IMR-90 (cell line): ENCODE data around the gene AJAP1. TPM values are rescaled to one million over a fixed set of nuclear protein-coding genes. Genes with fewer than 3 reads are reported as not detected.

ENCODE experiments used
- ATAC-seq: fragments of 200-7000 bp; cut with Tn5 transposase; 2 replicates; pipeline ENCODE4 v1.9.1; 2020; ENCODE audit warnings: low read depth, mild to moderate bottlenecking, moderate library complexity
- BruUV-seq: library from RNA; stranded (reverse); fragments of 400-500 nt; replicated peaks from 2 replicates; lab custom pipeline; 2021; lab: Mats Ljungman, UMichigan
- CTCF ChIA-PET: fragments of 300-600 bp; formaldehyde crosslinking; extraction: SDS; loops from one replicate; lab custom pipeline; 2021; ENCODE audit warnings: antibody characterized with exemption; lab: Yijun Ruan, JAX
- POLR2A ChIA-PET: fragments of 300-600 bp; sonication (Branson Sonifier 250); formaldehyde crosslinking; loops from one replicate; lab custom pipeline; 2022; ENCODE audit warnings: antibody characterized with exemption; ENCODE audit not compliant: unreplicated experiment; lab: Charles Lee
- DNase-seq: peaks from one replicate; pipeline ENCODE4 v3.0.0; 2013
- H2AFZ ChIP-seq: replicated peaks from 2 replicates; pipeline ENCODE3; 2013; ENCODE audit warnings: low read length, mild to moderate bottlenecking; ENCODE audit not compliant: poor library complexity
- H2AK5ac ChIP-seq: 2 replicates; pipeline ENCODE4 v1.6.1; 2013; ENCODE audit warnings: low read depth, low read length, inconsistent platforms
- H2AK9ac ChIP-seq: replicated peaks from 2 replicates; pipeline ENCODE3; 2013; ENCODE audit warnings: mild to moderate bottlenecking, low read depth, low read length, moderate library complexity; ENCODE audit not compliant: poor library complexity
- H2BK120ac ChIP-seq: 2 replicates; pipeline ENCODE4 v1.6.1; 2013; ENCODE audit warnings: low read depth, low read length, inconsistent platforms
- H2BK15ac ChIP-seq: 3 replicates; pipeline ENCODE4 v1.6.1; 2013; ENCODE audit warnings: low read depth, low read length, inconsistent platforms
- H2BK20ac ChIP-seq: 2 replicates; pipeline ENCODE4 v1.6.1; 2013; ENCODE audit warnings: low read depth, mild to moderate bottlenecking, inconsistent platforms, low read length, moderate library complexity
- H2BK5ac ChIP-seq: 2 replicates; pipeline ENCODE4 v1.6.1; 2013; ENCODE audit warnings: mild to moderate bottlenecking, low read depth, low read length, inconsistent platforms; ENCODE audit not compliant: poor library complexity, severe bottlenecking
- H3K14ac ChIP-seq: replicated peaks from 2 replicates; pipeline ENCODE4 v1.6.1; 2013; ENCODE audit warnings: low read depth, low read length, inconsistent platforms
- H3K18ac ChIP-seq: 2 replicates; pipeline ENCODE4 v1.6.1; 2013; ENCODE audit warnings: low read depth, low read length, control low read depth
- H3K23ac ChIP-seq: 2 replicates; pipeline ENCODE4 v1.6.1; 2013; ENCODE audit warnings: low read depth, low read length, inconsistent platforms
- H3K27ac ChIP-seq: 2 replicates; pipeline ENCODE4 v1.5.1; 2013; ENCODE audit warnings: mild to moderate bottlenecking, control low read depth, low read length; ENCODE audit not compliant: insufficient read depth
- H3K27me3 ChIP-seq: 2 replicates; pipeline ENCODE4 v1.6.1; 2013; ENCODE audit warnings: low read length; ENCODE audit not compliant: control insufficient read depth, insufficient read depth
- H3K36me3 ChIP-seq: 2 replicates; pipeline ENCODE4 v1.6.1; 2013; ENCODE audit warnings: low read length, mixed read lengths; ENCODE audit not compliant: control insufficient read depth, insufficient read depth
- H3K4ac ChIP-seq: 2 replicates; pipeline ENCODE4 v1.6.1; 2013; ENCODE audit warnings: low read depth, low read length, inconsistent platforms
- H3K4me1 ChIP-seq: 2 replicates; pipeline ENCODE4 v1.6.1; 2013; ENCODE audit warnings: low read length, mixed read lengths; ENCODE audit not compliant: control insufficient read depth, insufficient read depth
- H3K4me2 ChIP-seq: 2 replicates; pipeline ENCODE4 v1.6.1; 2013; ENCODE audit warnings: low read depth, mild to moderate bottlenecking, control low read depth, low read length, moderate library complexity
- H3K4me3 ChIP-seq: 2 replicates; pipeline ENCODE4 v1.5.1; 2013; ENCODE audit warnings: low read depth, mild to moderate bottlenecking, control low read depth, low read length, moderate library complexity; ENCODE audit not compliant: insufficient read depth
- H3K56ac ChIP-seq: 2 replicates; pipeline ENCODE4 v1.6.1; 2013; ENCODE audit warnings: low read length, inconsistent platforms; ENCODE audit not compliant: insufficient read depth; ENCODE audit errors: extremely low read depth
- H3K79me1 ChIP-seq, 2 experiments: 2 replicates each; pipeline ENCODE4 v1.6.1; 2013; ENCODE audit warnings: low read length in 2 of 2, inconsistent platforms in 1 of 2, low read depth in 1 of 2
- H3K9ac ChIP-seq: 2 replicates; pipeline ENCODE4 v1.6.1; 2013; ENCODE audit warnings: low read depth, low read length, control low read depth
- H3K9me1 ChIP-seq: 2 replicates; pipeline ENCODE4 v1.6.1; 2013; ENCODE audit warnings: low read length, inconsistent platforms; ENCODE audit not compliant: insufficient read depth
- H3K9me3 ChIP-seq: 2 replicates; pipeline ENCODE4 v1.6.1; 2013; ENCODE audit warnings: low read length; ENCODE audit not compliant: control insufficient read depth, insufficient read depth
- H4K20me1 ChIP-seq: 2 replicates; pipeline ENCODE4 v1.6.1; 2013; ENCODE audit warnings: low read length, inconsistent platforms; ENCODE audit not compliant: insufficient read depth
- H4K5ac ChIP-seq: 2 replicates; pipeline ENCODE4 v1.6.1; 2013; ENCODE audit warnings: mild to moderate bottlenecking, low read depth, low read length, control low read depth
- H4K8ac ChIP-seq, 2 experiments: 2 replicates each; pipeline ENCODE4 v1.6.1; 2013; ENCODE audit warnings: low read depth in 2 of 2, low read length in 2 of 2, control low read depth in 1 of 2, inconsistent platforms in 1 of 2
- H4K91ac ChIP-seq: 2 replicates; pipeline ENCODE4 v1.6.1; 2013; ENCODE audit warnings: low read depth, low read length, inconsistent platforms; ENCODE audit not compliant: insufficient read depth
- CEBPB ChIP-seq: IDR thresholded peaks from 2 replicates; pipeline ENCODE4 v1.6.1; 2012; ENCODE audit warnings: low read depth, low read length, improper control_type of control experiment
- POLR2A ChIP-seq: IDR thresholded peaks from 2 replicates; pipeline ENCODE4 v1.6.1; 2012; ENCODE audit warnings: mild to moderate bottlenecking, low read depth, low read length
- RCOR1 ChIP-seq: IDR thresholded peaks from 2 replicates; pipeline ENCODE4 v1.6.1; 2012; ENCODE audit warnings: mild to moderate bottlenecking, low read length, improper control_type of control experiment; ENCODE audit not compliant: insufficient replicate concordance
- SMC3 ChIP-seq: fragments of 150-350 bp; IDR thresholded peaks from 2 replicates; pipeline ENCODE4 v1.6.1; 2016; ENCODE audit warnings: low read depth, mild to moderate bottlenecking, antibody characterized with exemption, low read length, moderate library complexity
- WGBS, 2 experiments: methylation state at CpG; one replicate each; pipeline versions ENCODE4 v1.1.5 to v1.1.7; 2013; ENCODE audit warnings: missing lambda C conversion rate in 2 of 2; ENCODE audit not compliant: insufficient read length in 1 of 2; ENCODE audit errors: extremely low coverage in 2 of 2; 5-methylcytosine and 5-hydroxymethylcytosine counted together
- dilution Hi-C: fragments of 300-500 bp; cut with HindIII; formaldehyde crosslinking; loops from one replicate; pipeline ENCODE4 v1.14.3; 2018; ENCODE audit warnings: low sequenced_read_pairs; ENCODE audit not compliant: unreplicated experiment
- in situ Hi-C: fragments of 300-500 bp; cut with MboI; formaldehyde crosslinking; loops from 3 replicates; pipeline ENCODE4 v1.14.3; 2019; ENCODE audit warnings: low sequenced_read_pairs, inconsistent platforms, mixed read lengths
- intact Hi-C: fragments of 100-400 bp; cut with micrococcal nuclease; formaldehyde crosslinking; loops from 2 replicates; pipeline ENCODE4 v1.10.0; 2022
- polyA plus RNA-seq, 3 experiments: library from polyadenylated mRNA; depleted of rRNA; stranded (reverse); fragments of >200 nt; gene quantifications; 2 replicates each; pipeline ENCODE4 v1.2.3, GENCODE V29; 2012; ENCODE audit warnings: low replicate concordance in 1 of 3
- total RNA-seq: library from RNA; depleted of rRNA; stranded (reverse); fragments of >200 nt; gene quantifications from 2 replicates; pipeline ENCODE4 v1.2.3, GENCODE V29; 2012

AJAP1 gene
- total and polyA plus RNA-seq, 2 of the 4 experiments (the other 2 are of a cell fraction), result under 0.01 to 0.02 TPM

- in situ Hi-C loops, result no loop called here
- CTCF ChIA-PET, result no interaction called here
- Histone ChIP-seq H3K9ac (no peak overlapping the region), H2BK5ac (no peak overlapping the region), H2AK9ac (no peak overlapping the region), H3K36me3 (no peaks in the 10 kb centered on the region), H2BK120ac (no peak overlapping the region), H3K4ac (no peak overlapping the region), H3K79me1 (no peaks in the 10 kb centered on the region), H4K5ac (no peak overlapping the region), H3K56ac (no peak overlapping the region), H3K18ac (no peak overlapping the region), H3K27ac (no peak overlapping the region), H2AK5ac (no peak overlapping the region), H2AFZ (no peak overlapping the region), H2BK20ac (no peak overlapping the region), H3K4me2 (no peak overlapping the region), H3K27me3 (no peaks in the 10 kb centered on the region), H3K9me1 (no peaks in the 10 kb centered on the region), H3K23ac (no peak overlapping the region), H3K9me3 (peaks cover 32% of the 10 kb centered on the region), H4K20me1 (no peaks in the 10 kb centered on the region), H3K4me1 (no peaks in the 10 kb centered on the region), H3K14ac (no peak overlapping the region), H4K8ac (no peak overlapping the region), H2BK15ac (no peak overlapping the region), H3K4me3 (no peak overlapping the region), H4K91ac (no peak overlapping the region)
- dilution Hi-C loops, result no loop called here
- 31% methylated on average over 7 of the region's 21 CpGs; no CpG with 5 or more reads in 1 of the 2 experiments for WGBS, 2 experiments
- POLR2A ChIA-PET, result no interaction called here
- intact Hi-C loops, result no loop called here
- BruUV-seq, result no TSS peak
- no peak for DNase-seq
- no peak for ATAC-seq
- no peak for TF ChIP-seq POLR2A
- no peak for TF ChIP-seq SMC3
- no peak for TF ChIP-seq RCOR1
- no peak for TF ChIP-seq CEBPB
These were observed 21.2 kb downstream of the AJAP1 start for GRCh38 chr1:4675454-4676186.
